Osteocyte (in vitro differentiated cells): ENCODE data around the gene PLXNA1. TPM values are rescaled to one million over a fixed set of nuclear protein-coding genes. Genes with fewer than 3 reads are reported as not detected.

ENCODE experiments used
- DNase-seq: peaks from one replicate; pipeline ENCODE4 v3.0.0; 2021; ENCODE audit warnings: mixed read lengths; ENCODE audit not compliant: unreplicated experiment; ENCODE audit errors: extremely low spot score
- H3K27ac Mint-ChIP-seq: one replicate; pipeline ENCODE4 v1.8.0; 2021; ENCODE audit warnings: mild to moderate bottlenecking, mixed read lengths; ENCODE audit not compliant: unreplicated experiment
- H3K27me3 Mint-ChIP-seq: one replicate; pipeline ENCODE4 v1.8.0; 2021; ENCODE audit warnings: mixed read lengths; ENCODE audit not compliant: unreplicated experiment
- H3K36me3 Mint-ChIP-seq: one replicate; pipeline ENCODE4 v1.8.0; 2021; ENCODE audit warnings: mixed read lengths; ENCODE audit not compliant: unreplicated experiment
- H3K4me1 Mint-ChIP-seq: one replicate; pipeline ENCODE4 v1.8.0; 2021; ENCODE audit warnings: mixed read lengths; ENCODE audit not compliant: unreplicated experiment
- H3K4me3 Mint-ChIP-seq: one replicate; pipeline ENCODE4 v1.8.0; 2021; ENCODE audit warnings: mild to moderate bottlenecking, moderate library complexity, mixed read lengths; ENCODE audit not compliant: unreplicated experiment
- H3K9me3 Mint-ChIP-seq: one replicate; pipeline ENCODE4 v1.8.0; 2021; ENCODE audit warnings: mixed read lengths; ENCODE audit not compliant: unreplicated experiment
- CTCF ChIP-seq: fragments of 200-600 bp; sonication (generic); IDR thresholded peaks from 2 replicates; pipeline ENCODE4 v1.5.0; 2021; ENCODE audit warnings: antibody characterized with exemption, mild to moderate bottlenecking, moderate library complexity
- total RNA-seq: library from RNA; stranded (reverse); gene quantifications from 2 replicates; pipeline ENCODE4 v1.2.1, GENCODE V29; 2021

PLXNA1 gene
- total RNA-seq, 1 donor from 2014 or later: 60.5 TPM

GRCh38 chr3:127017781-127018180 is 34.9 kb downstream of the PLXNA1 start:
- DNase-seq: no peak
- no peak overlapping the region for H3K27ac Mint-ChIP-seq
- TF ChIP-seq CTCF: no peak
- peaks cover 9% of the 10 kb centered on the region for H3K4me1 Mint-ChIP-seq
- no peak overlapping the region for H3K4me3 Mint-ChIP-seq
- peaks cover 15% of the 10 kb centered on the region for H3K36me3 Mint-ChIP-seq
- no peaks in the 10 kb centered on the region for H3K9me3 Mint-ChIP-seq
- no peaks in the 10 kb centered on the region for H3K27me3 Mint-ChIP-seq

- TF ChIP-seq CTCF: no peak
- H3K4me3 Mint-ChIP-seq: no peak overlapping the region
- H3K4me1 Mint-ChIP-seq: peaks cover 9% of the 10 kb centered on the region
- H3K36me3 Mint-ChIP-seq: peaks cover 15% of the 10 kb centered on the region
- H3K27me3 Mint-ChIP-seq: no peaks in the 10 kb centered on the region
- DNase-seq: no peak
- H3K9me3 Mint-ChIP-seq: no peaks in the 10 kb centered on the region
- H3K27ac Mint-ChIP-seq: no peak overlapping the region
Measured at GRCh38 chr3:127018306-127018828, 35.5 kb downstream of the PLXNA1 start.

GRCh38 chr3:127019449-127019848 is 36.5 kb downstream of the PLXNA1 start:
- Mint-ChIP-seq H3K4me3 (no peak overlapping the region), H3K36me3 (peaks cover 15% of the 10 kb centered on the region), H3K9me3 (no peaks in the 10 kb centered on the region), H3K4me1 (peaks cover 9% of the 10 kb centered on the region), H3K27ac (no peak overlapping the region), H3K27me3 (no peaks in the 10 kb centered on the region)
- no peak for DNase-seq
- TF ChIP-seq CTCF: no peak

- no peak overlapping the region for H3K27ac Mint-ChIP-seq
- no peak overlapping the region for H3K4me3 Mint-ChIP-seq
- no peaks in the 10 kb centered on the region for H3K9me3 Mint-ChIP-seq
- peaks cover 11% of the 10 kb centered on the region for H3K36me3 Mint-ChIP-seq
- no peak for DNase-seq
- no peak for TF ChIP-seq CTCF
- peaks cover 3% of the 10 kb centered on the region for H3K4me1 Mint-ChIP-seq
- H3K27me3 Mint-ChIP-seq: no peaks in the 10 kb centered on the region
Measured at GRCh38 chr3:127020543-127020942, 37.6 kb downstream of the PLXNA1 start.

GRCh38 chr3:127022849-127023248 is 39.9 kb downstream of the PLXNA1 start:
- no peaks in the 10 kb centered on the region for H3K9me3 Mint-ChIP-seq
- no peak overlapping the region for H3K27ac Mint-ChIP-seq
- H3K36me3 Mint-ChIP-seq: peaks cover 12% of the 10 kb centered on the region
- no peak for TF ChIP-seq CTCF
- DNase-seq: no peak
- H3K4me3 Mint-ChIP-seq: no peak overlapping the region
- H3K4me1 Mint-ChIP-seq: peaks cover 3% of the 10 kb centered on the region
- H3K27me3 Mint-ChIP-seq: no peaks in the 10 kb centered on the region
